Natural killer cell treated with Interleukin-12 subunit alpha and Interleukin-12 subunit beta and Interleukin-15 and Interleukin-18, amount 100 ng/mL, for 72 hours (primary cell): ENCODE results near the gene AHNAK. TPM values are rescaled to one million over a fixed set of nuclear protein-coding genes. Genes with fewer than 3 reads are reported as not detected.
"Not testable (repeated sequence)": the region's sequence is repeated elsewhere in the genome, so short reads cannot be mapped to it uniquely, and the experiment has no call there.

Experiments
- ATAC-seq, 2 donors: fragments of 150-1000 bp; cut with Tn5 transposase in 1 of 2; sonication (Bioruptor Pico), chemical (Tn5 transposase) in 1 of 2; 2 replicates each; pipeline ENCODE4 v1.10.0; 2021
- DNase-seq: peaks from one replicate; pipeline ENCODE4 v3.0.0; 2022; ENCODE audit warnings: low spot score
- H3K27ac Mint-ChIP-seq, 2 donors: 1 replicate in 1 of 2; 2 replicates in 1 of 2; pipeline ENCODE4 v1.8.0; 2022; ENCODE audit warnings: mixed read lengths in 2 of 2, mild to moderate bottlenecking in 1 of 2, moderate library complexity in 1 of 2
- H3K27me3 Mint-ChIP-seq, 2 donors: 1 replicate in 1 of 2; 2 replicates in 1 of 2; pipeline ENCODE4 v1.8.0; 2022; ENCODE audit warnings: mixed read lengths in 2 of 2
- H3K36me3 Mint-ChIP-seq: one replicate; pipeline ENCODE4 v1.8.0; 2022; ENCODE audit warnings: mixed read lengths
- H3K4me1 Mint-ChIP-seq, 2 donors: 1 replicate in 1 of 2; 2 replicates in 1 of 2; pipeline ENCODE4 v1.8.0; 2022; ENCODE audit warnings: low read depth in 2 of 2, mixed read lengths in 2 of 2, mild to moderate bottlenecking in 1 of 2
- H3K4me3 Mint-ChIP-seq: one replicate; pipeline ENCODE4 v1.8.0; 2022; ENCODE audit warnings: mixed read lengths
- H3K9me3 Mint-ChIP-seq: 2 replicates; pipeline ENCODE4 v1.8.0; 2022; ENCODE audit warnings: mixed read lengths
- total RNA-seq, 2 donors: library from RNA; stranded (reverse); gene quantifications; one replicate each; pipeline ENCODE4 v1.2.3, GENCODE V29; 2022

The AHNAK gene
- total RNA-seq, 2 donors from 2014 or later = 49.2 to 60.0 TPM

- peaks cover 5 to 8% of the 10 kb centered on the region in 2 donors for H3K4me1 Mint-ChIP-seq
- H3K27ac Mint-ChIP-seq = no peak overlapping the region
- no peaks in the 10 kb centered on the region for H3K27me3 Mint-ChIP-seq
- DNase-seq = no peak
- H3K9me3 Mint-ChIP-seq = no peaks in the 10 kb centered on the region
- H3K4me3 Mint-ChIP-seq = no peak overlapping the region
- no peaks in the 10 kb centered on the region for H3K36me3 Mint-ChIP-seq
- no peak for ATAC-seq
Measured at GRCh38 chr11:62392506-62392905, 154.1 kb downstream of the AHNAK start.

GRCh38 chr11:62391642-62392425 is 154.8 kb downstream of the AHNAK start:
- no peaks in the 10 kb centered on the region for H3K27me3 Mint-ChIP-seq
- DNase-seq (no peak), ATAC-seq (no peak)
- no peak overlapping the region for H3K4me3 Mint-ChIP-seq
- peaks cover 6 to 10% of the 10 kb centered on the region in 2 donors for H3K4me1 Mint-ChIP-seq
- H3K9me3 Mint-ChIP-seq = no peaks in the 10 kb centered on the region
- no peaks in the 10 kb centered on the region for H3K36me3 Mint-ChIP-seq
- H3K27ac Mint-ChIP-seq = no peak overlapping the region

GRCh38 chr11:62390722-62391121 is 155.9 kb downstream of the AHNAK start:
- ATAC-seq (no peak), DNase-seq (no peak)
- Mint-ChIP-seq H3K27me3 (no peaks in the 10 kb centered on the region), H3K36me3 (no peaks in the 10 kb centered on the region), H3K27ac (no peak overlapping the region), H3K4me1 (peaks cover 6 to 10% of the 10 kb centered on the region in 2 donors), H3K4me3 (no peak overlapping the region), H3K9me3 (no peaks in the 10 kb centered on the region)

GRCh38 chr11:62390237-62390636 is 156.4 kb downstream of the AHNAK start:
- H3K4me1 Mint-ChIP-seq = peaks cover 6 to 10% of the 10 kb centered on the region in 2 donors
- no peaks in the 10 kb centered on the region for H3K9me3 Mint-ChIP-seq
- ATAC-seq (no peak), DNase-seq (no peak)
- H3K27me3 Mint-ChIP-seq = no peaks in the 10 kb centered on the region
- H3K4me3 Mint-ChIP-seq = no peak overlapping the region
- no peak overlapping the region for H3K27ac Mint-ChIP-seq
- no peaks in the 10 kb centered on the region for H3K36me3 Mint-ChIP-seq

GRCh38 chr11:62388999-62389398 is 157.6 kb downstream of the AHNAK start:
- no peak overlapping the region for H3K27ac Mint-ChIP-seq
- H3K36me3 Mint-ChIP-seq = no peaks in the 10 kb centered on the region
- ATAC-seq (no peak), DNase-seq (no peak)
- peaks cover 4 to 5% of the 10 kb centered on the region in 2 donors for H3K4me1 Mint-ChIP-seq
- no peaks in the 10 kb centered on the region for H3K27me3 Mint-ChIP-seq
- H3K9me3 Mint-ChIP-seq = no peaks in the 10 kb centered on the region
- no peak overlapping the region for H3K4me3 Mint-ChIP-seq

GRCh38 chr11:62387381-62387780 is 159.2 kb downstream of the AHNAK start:
- H3K4me1 Mint-ChIP-seq = peaks cover 4 to 5% of the 10 kb centered on the region in 2 donors
- ATAC-seq (no peak), DNase-seq (no peak)
- H3K4me3 Mint-ChIP-seq = no peak overlapping the region
- peak overlapping the region in 1 of 2 donors; percentile 9 for H3K27ac Mint-ChIP-seq
- H3K36me3 Mint-ChIP-seq = no peaks in the 10 kb centered on the region
- H3K9me3 Mint-ChIP-seq = no peaks in the 10 kb centered on the region
- H3K27me3 Mint-ChIP-seq = no peaks in the 10 kb centered on the region

- not testable (repeated sequence) for H3K27me3 Mint-ChIP-seq, H3K36me3 Mint-ChIP-seq, DNase-seq, H3K27ac Mint-ChIP-seq, H3K9me3 Mint-ChIP-seq, H3K4me3 Mint-ChIP-seq, H3K4me1 Mint-ChIP-seq
- peak in 1 of 2 donors; percentile 54 for ATAC-seq
Measured at GRCh38 chr11:62386083-62386482, 160.5 kb downstream of the AHNAK start.

- Mint-ChIP-seq H3K27ac (no peak overlapping the region), H3K9me3 (no peaks in the 10 kb centered on the region), H3K4me1 (peaks cover 5 to 12% of the 10 kb centered on the region in 2 donors), H3K36me3 (no peaks in the 10 kb centered on the region), H3K27me3 (no peaks in the 10 kb centered on the region), H3K4me3 (no peak overlapping the region)
- ATAC-seq = no peak
- no peak for DNase-seq
Measured at GRCh38 chr11:62383822-62384221, 162.8 kb downstream of the AHNAK start.

Other genes starting within 250 kb of the AHNAK start
- gene SCGB1D4, start 247.7 kb downstream of the AHNAK start, total RNA-seq = not detected
- gene ASRGL1, start 209.4 kb downstream of the AHNAK start, total RNA-seq = 1 to 10 TPM; 7.2 to 7.8 TPM
- not detected for gene SCGB1A1, start 127.8 kb downstream of the AHNAK start, total RNA-seq
- gene EEF1G, start 27.1 kb upstream of the AHNAK start, total RNA-seq = 1,000 to 10,000 TPM in 1 of 2 donors, 100 to 1,000 TPM in 1; 898 to 1,016 TPM
- 10 to 100 TPM; 24.1 to 35.7 TPM for gene TUT1, start 44.7 kb upstream of the AHNAK start, total RNA-seq
- 100 to 1,000 TPM; 234 to 259 TPM for gene MTA2, start 55.1 kb upstream of the AHNAK start, total RNA-seq
- 100 to 1,000 TPM; 122 to 205 TPM for gene EML3, start 66.0 kb upstream of the AHNAK start, total RNA-seq
- 1 to 10 TPM; 4.5 to 4.6 TPM for gene ROM1, start 66.5 kb upstream of the AHNAK start, total RNA-seq
- gene B3GAT3, start 75.2 kb upstream of the AHNAK start, total RNA-seq = 10 to 100 TPM; 72.8 to 98.7 TPM
- gene GANAB, start 99.8 kb upstream of the AHNAK start, total RNA-seq = 100 to 1,000 TPM; 269 to 297 TPM
- gene INTS5, start 106.5 kb upstream of the AHNAK start, total RNA-seq = 10 to 100 TPM; 33.2 to 42.3 TPM
- gene C11orf98, start 118.4 kb upstream of the AHNAK start, total RNA-seq = 100 to 1,000 TPM; 131 to 149 TPM
- 100 to 1,000 TPM in 1 of 2 donors, 10 to 100 TPM in 1; 30.0 to 121 TPM for gene CSKMT, start 118.5 kb upstream of the AHNAK start, total RNA-seq
- 1 to 10 TPM; 6.1 to 8.8 TPM for gene UQCC3, start 124.9 kb upstream of the AHNAK start, total RNA-seq
- 10 to 100 TPM; 20.9 to 33.7 TPM for gene LBHD1, start 125.5 kb upstream of the AHNAK start, total RNA-seq
- gene UBXN1, start 132.3 kb upstream of the AHNAK start, total RNA-seq = 100 to 1,000 TPM in 1 of 2 donors, 10 to 100 TPM in 1; 91.1 to 124 TPM
- under 1 TPM; 0.36 to 0.52 TPM for gene LRRN4CL, start 142.7 kb upstream of the AHNAK start, total RNA-seq
- 10 to 100 TPM; 18.7 to 38.3 TPM for gene BSCL2, start 160.6 kb upstream of the AHNAK start, total RNA-seq
- gene GNG3, start 160.9 kb upstream of the AHNAK start, total RNA-seq = not detected
- gene HNRNPUL2, start 180.7 kb upstream of the AHNAK start, total RNA-seq = 10 to 100 TPM; 54.6 to 55.5 TPM
- gene TTC9C, start 181.7 kb upstream of the AHNAK start, total RNA-seq = 10 to 100 TPM; 36.8 to 39.4 TPM
- gene ZBTB3, start 207.4 kb upstream of the AHNAK start, total RNA-seq = 1 to 10 TPM; 6.5 to 8.1 TPM
- gene POLR2G, start 214.8 kb upstream of the AHNAK start, total RNA-seq = 100 to 1,000 TPM in 1 of 2 donors, 10 to 100 TPM in 1; 93.3 to 127 TPM
- 10 to 100 TPM; 13.9 to 34.1 TPM for gene TAF6L, start 224.6 kb upstream of the AHNAK start, total RNA-seq
- 10 to 100 TPM; 30.5 to 31.1 TPM for gene TMEM179B, start 240.6 kb upstream of the AHNAK start, total RNA-seq
- 10 to 100 TPM; 13.0 to 20.1 TPM for gene TMEM223, start 245.2 kb upstream of the AHNAK start, total RNA-seq